ENCODE results near the gene CHST3.
"Not testable (repeated sequence)": the region's sequence is repeated elsewhere in the genome, so short reads cannot be mapped to it uniquely, and the experiment has no call there.

CHST3 gene

GRCh38 chr10:72013202-72013945, 49.2 kb downstream of the CHST3 start:
- no peak for DNase-seq

GRCh38 chr10:72014197-72014596, 50.0 kb downstream of the CHST3 start:
- no peak for DNase-seq

GRCh38 chr10:72014785-72015480, 50.7 kb downstream of the CHST3 start:
- no peak for DNase-seq

GRCh38 chr10:72015841-72016240, 51.6 kb downstream of the CHST3 start:
- DNase-seq, result no peak

GRCh38 chr10:72016608-72017300, 52.6 kb downstream of the CHST3 start:
- peak; percentile 10 for DNase-seq

- no peak for DNase-seq
Measured at GRCh38 chr10:72019085-72019876, 55.1 kb downstream of the CHST3 start.

GRCh38 chr10:72020914-72021809, 57.0 kb downstream of the CHST3 start:
- no peak for DNase-seq

- no peak for DNase-seq
Measured at GRCh38 chr10:72022228-72022627, 58.0 kb downstream of the CHST3 start.

- no peak for DNase-seq
Measured at GRCh38 chr10:72024596-72024995, 60.4 kb downstream of the CHST3 start.

GRCh38 chr10:72025400-72025799, 61.2 kb downstream of the CHST3 start:
- DNase-seq, result no peak

- no peak for DNase-seq
Measured at GRCh38 chr10:72025832-72026231, 61.6 kb downstream of the CHST3 start.

GRCh38 chr10:72026278-72027111, 62.3 kb downstream of the CHST3 start:
- DNase-seq, result no peak

- no peak for DNase-seq
Measured at GRCh38 chr10:72027498-72027897, 63.3 kb downstream of the CHST3 start.

- DNase-seq, result no peak
Measured at GRCh38 chr10:72029414-72029813, 65.2 kb downstream of the CHST3 start.

GRCh38 chr10:72030762-72031543, 66.8 kb downstream of the CHST3 start:
- DNase-seq, result no peak

GRCh38 chr10:72031706-72032105, 67.5 kb downstream of the CHST3 start:
- no peak for DNase-seq

GRCh38 chr10:72032409-72033162, 68.4 kb downstream of the CHST3 start:
- DNase-seq, result not testable (repeated sequence)

- DNase-seq, result no peak
Measured at GRCh38 chr10:72034040-72034499, 69.9 kb downstream of the CHST3 start.

GRCh38 chr10:72034761-72035160, 70.6 kb downstream of the CHST3 start:
- DNase-seq, result no peak

All from DMS 273 treated with DMSO at 0.1 percent for 48 hours (cell line).